Skeletal muscle satellite cell (primary cell): ENCODE results near the gene STXBP6.

Experiments used
- H3K27me3 ChIP-seq: 2 replicates; pipeline ENCODE4 v1.7.0; 2013; ENCODE audit warnings: low read length; ENCODE audit not compliant: control insufficient read depth, insufficient read depth
- H3K36me3 ChIP-seq: 2 replicates; pipeline ENCODE4 v1.7.0; 2013; ENCODE audit warnings: mild to moderate bottlenecking, control low read depth, low read length; ENCODE audit not compliant: insufficient read depth
- H3K4me1 ChIP-seq: 2 replicates; pipeline ENCODE4 v1.7.0; 2013; ENCODE audit warnings: low read length; ENCODE audit not compliant: control insufficient read depth, insufficient read depth
- H3K4me2 ChIP-seq: 2 replicates; pipeline ENCODE4 v1.7.0; 2013; ENCODE audit warnings: mild to moderate bottlenecking, low read length
- H3K4me3 ChIP-seq: 2 replicates; pipeline ENCODE4 v1.7.0; 2013; ENCODE audit warnings: low read length
- H3K9ac ChIP-seq: 2 replicates; pipeline ENCODE4 v1.7.0; 2013; ENCODE audit warnings: mild to moderate bottlenecking, low read depth, low read length, moderate library complexity
- H3K9me3 ChIP-seq: replicated peaks from 2 replicates; pipeline ENCODE4 v1.7.0; 2013; ENCODE audit warnings: mild to moderate bottlenecking, control low read depth, low read length

The STXBP6 gene

DNA sequence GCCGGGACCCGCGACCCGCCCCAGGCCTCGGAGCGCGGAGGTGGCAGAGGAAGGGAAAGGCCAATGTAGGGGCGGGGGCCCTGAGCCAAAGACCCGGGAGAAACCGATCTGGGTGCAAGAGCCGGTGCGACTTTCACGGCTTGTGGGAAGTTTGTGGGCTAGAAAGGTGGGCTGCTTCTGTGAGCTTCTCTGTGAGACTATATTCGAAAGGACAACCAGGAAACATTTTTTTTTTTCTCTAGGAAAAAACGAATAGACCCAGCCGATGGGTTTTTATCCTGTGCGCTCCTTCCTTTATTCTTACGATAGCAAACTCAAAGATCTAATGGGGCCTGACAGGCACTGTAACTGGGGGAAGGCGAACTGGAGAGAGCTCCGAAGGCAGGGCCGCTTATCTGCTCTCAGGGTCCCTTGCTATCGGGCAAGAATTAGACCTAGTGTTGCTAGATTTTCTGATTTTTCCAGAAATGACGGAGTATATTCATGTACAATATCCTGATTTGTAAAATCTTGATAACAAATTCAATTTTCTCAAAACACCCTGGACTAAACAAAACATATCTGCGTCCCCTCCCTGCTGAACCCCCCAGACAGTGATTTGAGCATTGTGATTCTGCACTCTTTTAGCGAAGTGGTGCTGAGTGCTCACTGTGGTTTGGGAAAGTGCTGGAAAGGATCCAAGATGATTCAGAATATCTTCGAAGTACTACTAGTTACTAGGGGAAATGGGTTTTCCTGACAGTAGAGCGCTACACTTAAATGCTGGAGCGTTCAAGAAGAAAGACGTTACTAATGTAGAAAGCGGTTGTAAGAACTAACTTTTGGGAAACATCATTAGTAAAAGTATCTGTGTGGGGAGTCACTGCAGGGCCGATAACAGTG is 563 bp upstream of the STXBP6 start:
- Histone ChIP-seq H3K9ac (peak overlapping the region; percentile 74), H3K36me3 (no peaks in the 10 kb centered on the region), H3K4me3 (peak overlapping the region; percentile 83), H3K4me1 (peaks cover 27% of the 10 kb centered on the region), H3K27me3 (no peaks in the 10 kb centered on the region), H3K4me2 (peak overlapping the region; percentile 88), H3K9me3 (no peaks in the 10 kb centered on the region)

- Histone ChIP-seq H3K4me2 (peak overlapping the region; percentile 88), H3K36me3 (no peaks in the 10 kb centered on the region), H3K9ac (peak overlapping the region; percentile 74), H3K4me1 (peaks cover 27% of the 10 kb centered on the region), H3K9me3 (no peaks in the 10 kb centered on the region), H3K4me3 (peak overlapping the region; percentile 83), H3K27me3 (no peaks in the 10 kb centered on the region)
Observed at GRCh38 chr14:25049093-25049567, 817 bp downstream of the STXBP6 start.

DNA sequence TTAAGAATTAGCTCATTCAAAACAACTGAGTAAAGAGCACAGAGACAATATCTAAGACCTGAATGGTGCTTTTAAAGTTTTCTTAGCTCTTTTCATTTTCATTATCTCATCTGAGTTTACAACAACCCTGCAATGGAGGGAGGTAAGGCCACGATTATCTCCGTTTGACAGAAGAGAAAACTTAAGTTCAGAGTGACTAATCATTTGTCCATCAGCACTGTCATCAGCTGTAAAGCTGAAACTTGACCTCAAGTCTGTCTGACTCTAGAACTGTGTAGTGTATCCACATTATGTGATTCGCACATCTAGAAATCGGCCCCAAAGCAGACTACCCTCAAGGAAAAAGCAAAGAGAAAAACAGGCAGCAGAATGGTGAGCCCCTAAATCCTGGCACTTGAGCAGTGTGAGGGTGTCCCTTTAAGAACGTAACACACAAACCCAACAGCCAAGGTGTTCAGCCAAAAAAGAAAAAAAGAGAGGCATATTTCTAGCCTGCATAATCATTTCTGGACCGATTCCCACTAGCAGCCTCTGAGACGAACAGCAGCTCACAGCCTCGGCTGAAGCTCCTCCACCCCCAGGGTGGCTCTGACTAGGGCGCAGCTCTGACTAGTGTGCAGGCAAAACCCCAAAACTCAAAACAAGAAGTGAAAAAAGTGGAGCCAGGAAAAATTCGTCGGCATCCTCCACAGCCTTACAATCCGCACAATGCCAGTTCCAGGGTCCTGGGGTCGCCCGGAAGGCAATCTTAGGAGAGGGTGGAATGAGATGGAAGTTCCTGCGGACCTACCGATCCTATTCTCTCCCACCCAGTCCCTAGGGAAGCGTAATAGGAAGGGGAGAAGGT is 1.6 kb downstream of the STXBP6 start:
- H3K9ac ChIP-seq = peak overlapping the region; percentile 74
- H3K27me3 ChIP-seq = no peaks in the 10 kb centered on the region

DNA sequence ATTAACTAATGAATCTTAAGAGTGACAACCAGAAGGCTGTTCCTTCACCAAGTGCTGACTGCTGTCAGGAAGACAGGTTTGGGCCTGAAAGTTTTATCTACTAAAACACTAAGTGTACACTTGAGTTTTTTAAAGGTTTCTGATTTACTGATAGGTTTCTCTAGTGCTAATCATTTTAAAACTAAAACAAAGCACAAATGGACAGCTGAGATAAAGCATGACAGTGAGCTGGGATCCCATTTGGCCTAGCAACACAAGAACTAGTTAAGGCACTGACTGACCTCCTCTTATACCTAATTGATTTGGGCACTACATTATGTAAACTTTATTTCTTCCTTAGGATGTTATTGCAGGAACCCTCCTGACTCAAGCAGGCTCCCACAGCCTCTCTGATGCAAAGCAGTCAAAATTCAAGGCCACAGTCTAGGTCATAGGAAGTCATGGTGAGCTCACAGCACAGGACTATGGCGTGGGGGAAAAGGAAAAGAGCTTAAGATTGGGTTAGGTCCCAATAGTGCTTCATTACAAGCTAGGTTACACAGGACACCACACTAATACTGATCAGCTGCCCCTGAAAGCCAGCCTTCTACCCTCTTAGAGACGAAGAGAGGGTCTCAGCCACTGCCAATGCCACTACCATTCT is 3.5 kb downstream of the STXBP6 start:
- H3K36me3 ChIP-seq = no peaks in the 10 kb centered on the region

More for the DNA sequence above, 1.6 kb downstream of the STXBP6 start:
- H3K9me3 ChIP-seq = no peaks in the 10 kb centered on the region
- peaks cover 27% of the 10 kb centered on the region for H3K4me1 ChIP-seq
- H3K4me2 ChIP-seq = peak overlapping the region; percentile 88
- peak overlapping the region; percentile 83 for H3K4me3 ChIP-seq
- H3K36me3 ChIP-seq = no peaks in the 10 kb centered on the region

GRCh38 chr14:25044106-25044698 is 5.7 kb downstream of the STXBP6 start:
- H3K4me1 ChIP-seq = peaks cover 16% of the 10 kb centered on the region
- H3K4me3 ChIP-seq = no peak overlapping the region
- H3K36me3 ChIP-seq = no peaks in the 10 kb centered on the region
- H3K9me3 ChIP-seq = no peaks in the 10 kb centered on the region
- H3K9ac ChIP-seq = no peak overlapping the region
- no peaks in the 10 kb centered on the region for H3K27me3 ChIP-seq
- no peak overlapping the region for H3K4me2 ChIP-seq

More for the DNA sequence above, 3.5 kb downstream of the STXBP6 start:
- peaks cover 27% of the 10 kb centered on the region for H3K4me1 ChIP-seq
- no peak overlapping the region for H3K4me2 ChIP-seq
- H3K27me3 ChIP-seq = no peaks in the 10 kb centered on the region
- H3K4me3 ChIP-seq = no peak overlapping the region
- no peaks in the 10 kb centered on the region for H3K9me3 ChIP-seq
- H3K9ac ChIP-seq = no peak overlapping the region

GRCh38 chr14:25042362-25043299 is 7.3 kb downstream of the STXBP6 start:
- no peaks in the 10 kb centered on the region for H3K27me3 ChIP-seq
- no peak overlapping the region for H3K4me3 ChIP-seq
- no peak overlapping the region for H3K9ac ChIP-seq
- H3K4me2 ChIP-seq = peak overlapping the region; percentile 60
- peaks cover under 1% of the 10 kb centered on the region for H3K4me1 ChIP-seq
- H3K9me3 ChIP-seq = no peaks in the 10 kb centered on the region
- no peaks in the 10 kb centered on the region for H3K36me3 ChIP-seq

GRCh38 chr14:25041898-25042297 is 8.0 kb downstream of the STXBP6 start:
- Histone ChIP-seq H3K27me3 (no peaks in the 10 kb centered on the region), H3K4me2 (no peak overlapping the region), H3K9ac (no peak overlapping the region), H3K9me3 (no peaks in the 10 kb centered on the region), H3K36me3 (no peaks in the 10 kb centered on the region), H3K4me3 (no peak overlapping the region), H3K4me1 (no peaks in the 10 kb centered on the region)

DNA sequence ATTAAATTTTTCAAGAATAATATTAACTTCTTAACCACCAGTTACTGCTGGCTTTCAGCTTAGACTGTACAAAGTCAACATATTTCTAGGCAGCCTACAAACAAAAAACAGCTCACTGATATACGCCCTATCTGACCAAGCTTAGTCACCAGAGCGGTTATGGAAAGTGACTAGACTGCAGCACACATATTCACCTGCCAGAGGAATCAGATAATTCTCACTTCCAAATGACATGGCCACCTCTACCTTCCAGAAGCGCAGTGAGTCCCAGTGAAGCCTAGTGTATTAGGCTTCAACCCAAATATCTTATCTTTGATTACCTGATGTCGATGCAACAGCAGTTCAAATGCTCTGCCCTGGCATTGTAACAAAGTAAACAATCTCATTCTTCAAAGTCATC is 8.5 kb downstream of the STXBP6 start:
- Histone ChIP-seq H3K4me3 (no peak overlapping the region), H3K9ac (no peak overlapping the region), H3K4me2 (no peak overlapping the region), H3K36me3 (no peaks in the 10 kb centered on the region), H3K4me1 (no peaks in the 10 kb centered on the region), H3K9me3 (no peaks in the 10 kb centered on the region), H3K27me3 (no peaks in the 10 kb centered on the region)

DNA sequence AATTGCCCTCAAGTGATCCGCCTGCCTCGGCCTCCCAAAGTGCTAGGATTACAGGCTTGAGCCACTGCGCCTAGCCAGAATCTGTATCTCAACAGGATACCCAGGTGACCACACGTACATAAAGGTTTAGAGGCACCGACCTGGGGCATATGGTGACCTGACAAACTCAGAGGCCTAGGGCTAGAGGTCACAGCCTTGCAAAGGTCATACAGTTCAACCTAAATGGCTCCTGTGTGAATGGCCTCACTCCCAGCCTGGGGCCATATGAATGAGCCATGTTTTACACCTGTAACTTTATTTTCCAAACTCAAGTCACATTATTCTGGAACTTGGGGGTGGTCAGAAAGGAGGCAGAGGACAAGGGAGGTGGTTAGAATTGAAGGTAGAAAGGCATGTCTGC is 10.0 kb downstream of the STXBP6 start:
- H3K9ac ChIP-seq = no peak overlapping the region
- H3K27me3 ChIP-seq = no peaks in the 10 kb centered on the region
- no peak overlapping the region for H3K4me2 ChIP-seq
- no peaks in the 10 kb centered on the region for H3K36me3 ChIP-seq
- no peaks in the 10 kb centered on the region for H3K4me1 ChIP-seq
- H3K4me3 ChIP-seq = no peak overlapping the region
- H3K9me3 ChIP-seq = no peaks in the 10 kb centered on the region

DNA sequence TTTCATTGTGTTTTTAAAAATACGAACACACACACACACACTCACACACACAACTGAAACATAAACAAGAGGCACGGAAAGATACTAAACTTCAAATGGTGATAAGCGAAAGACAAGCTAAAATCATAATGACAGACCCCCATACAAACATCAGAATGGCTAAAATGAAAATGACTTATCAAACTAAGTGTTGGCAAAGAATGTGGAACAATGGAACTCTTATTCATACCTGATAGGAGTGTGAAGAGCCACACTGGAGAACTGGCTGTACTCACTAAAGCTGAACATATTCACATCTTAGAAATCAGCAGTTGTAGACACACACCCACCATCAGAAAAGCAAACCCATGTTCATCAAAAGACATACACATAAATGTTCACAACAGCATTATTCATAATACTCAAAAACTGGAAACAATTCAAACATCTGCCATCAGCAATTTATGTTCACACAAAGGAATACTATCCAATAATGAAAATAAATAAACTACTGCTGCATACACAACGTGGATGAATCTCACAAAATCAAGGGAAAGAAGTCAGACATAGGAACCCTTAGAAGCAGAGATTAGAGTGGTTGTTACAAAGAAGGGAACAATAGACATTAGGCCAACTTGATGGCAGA is 11.8 kb downstream of the STXBP6 start:
- no peak overlapping the region for H3K9ac ChIP-seq
- no peaks in the 10 kb centered on the region for H3K36me3 ChIP-seq
- H3K4me1 ChIP-seq = no peaks in the 10 kb centered on the region
- no peak overlapping the region for H3K4me3 ChIP-seq
- H3K4me2 ChIP-seq = no peak overlapping the region
- H3K9me3 ChIP-seq = no peaks in the 10 kb centered on the region
- H3K27me3 ChIP-seq = no peaks in the 10 kb centered on the region
